MM.1S (cell line): ENCODE data around the gene EEF2.

Experiments used
- DNase-seq: peaks from one replicate; pipeline ENCODE4 v3.0.0-alpha.2; 2015
- H2AFZ ChIP-seq: fragments of 300-600 bp; sonication (generic); 2 replicates; pipeline ENCODE4 v1.6.0; 2016; ENCODE audit warnings: antibody characterized with exemption, low read length
- H3F3A ChIP-seq: fragments of 300-600 bp; sonication (generic); 2 replicates; pipeline ENCODE4 v1.6.1; 2016; ENCODE audit warnings: mild to moderate bottlenecking, antibody characterized with exemption, low read length, moderate library complexity, mixed read lengths; ENCODE audit not compliant: insufficient read depth
- H3K27ac ChIP-seq: fragments of 300-600 bp; sonication (generic); 2 replicates; pipeline ENCODE4 v1.5.1; 2016; ENCODE audit warnings: mild to moderate bottlenecking, low read length
- H3K27me3 ChIP-seq: fragments of 300-600 bp; sonication (generic); replicated peaks from 2 replicates; pipeline ENCODE4 v1.6.0; 2016; ENCODE audit warnings: low read length; ENCODE audit not compliant: insufficient read depth
- H3K36me3 ChIP-seq: fragments of 300-600 bp; sonication (generic); replicated peaks from 2 replicates; pipeline ENCODE4 v1.6.1; 2016; ENCODE audit warnings: mild to moderate bottlenecking, low read length, mixed read lengths; ENCODE audit not compliant: insufficient read depth
- H3K4me1 ChIP-seq: fragments of 300-600 bp; sonication (generic); 2 replicates; pipeline ENCODE4 v1.6.1; 2016; ENCODE audit warnings: low read length, mixed read lengths
- H3K4me2 ChIP-seq: fragments of 300-600 bp; sonication (generic); 2 replicates; pipeline ENCODE4 v1.6.0; 2016; ENCODE audit warnings: low read depth, low read length
- H3K4me3 ChIP-seq: fragments of 300-600 bp; sonication (generic); 2 replicates; pipeline ENCODE4 v1.5.1; 2016; ENCODE audit warnings: low read length, mixed read lengths
- H3K79me2 ChIP-seq: fragments of 300-600 bp; sonication (generic); 2 replicates; pipeline ENCODE4 v1.6.1; 2016; ENCODE audit warnings: mixed run types, low read length, mixed read lengths
- H3K9ac ChIP-seq: fragments of 300-600 bp; sonication (generic); 2 replicates; pipeline ENCODE4 v1.6.1; 2016; ENCODE audit warnings: low read length, mixed read lengths
- H3K9me2 ChIP-seq: fragments of 300-600 bp; sonication (generic); replicated peaks from 2 replicates; pipeline ENCODE4 v1.6.1; 2016; ENCODE audit warnings: mild to moderate bottlenecking, low read length, mixed read lengths; ENCODE audit not compliant: insufficient read depth
- H3K9me3 ChIP-seq: fragments of 300-600 bp; sonication (generic); replicated peaks from 2 replicates; pipeline ENCODE4 v1.6.1; 2016; ENCODE audit warnings: mild to moderate bottlenecking, low read length, mixed read lengths; ENCODE audit not compliant: insufficient read depth
- H4K20me1 ChIP-seq: fragments of 300-600 bp; sonication (generic); 2 replicates; pipeline ENCODE4 v1.6.1; 2016; ENCODE audit warnings: mild to moderate bottlenecking, low read length, moderate library complexity, mixed read lengths; ENCODE audit not compliant: insufficient read depth
- CTCF ChIP-seq: fragments of 300-600 bp; sonication (generic); IDR thresholded peaks from 2 replicates; pipeline ENCODE4 v1.5.1; 2016; ENCODE audit warnings: antibody characterized with exemption, low read length, mixed read lengths
- EZH2 ChIP-seq: fragments of 300-600 bp; sonication (generic); optimal IDR thresholded peaks from 2 replicates; pipeline ENCODE3; 2017; ENCODE audit warnings: low read depth, mild to moderate bottlenecking, antibody characterized with exemption, low read length, mixed read lengths
- EZH2phosphoT487 ChIP-seq: fragments of 300-600 bp; sonication (generic); IDR thresholded peaks from 2 replicates; pipeline ENCODE4 v1.6.1; 2018; ENCODE audit warnings: antibody characterized with exemption, low read length

The EEF2 gene

DNA sequence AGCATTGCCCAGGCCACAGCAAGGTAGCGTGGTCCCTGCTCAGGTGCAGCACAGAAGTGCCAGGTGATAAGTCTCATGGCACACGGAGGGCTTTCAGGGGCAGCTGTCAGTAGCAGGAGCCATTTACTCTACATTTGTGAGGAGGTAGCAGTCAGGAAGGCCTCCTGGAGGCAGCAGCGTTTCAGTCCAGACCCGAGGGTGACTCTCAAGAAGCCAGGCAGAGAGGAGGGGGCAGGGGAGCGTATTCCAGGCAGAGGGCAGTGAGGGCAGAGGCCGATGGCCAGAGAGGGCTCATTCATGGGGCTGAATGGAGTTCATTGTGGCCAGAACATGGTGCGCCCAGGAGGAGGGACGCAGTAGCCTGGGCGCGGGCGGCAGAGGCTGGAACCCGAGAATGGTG is 31.2 kb upstream of the EEF2 start:
- TF ChIP-seq EZH2phosphoT487 (no peak), EZH2 (no peak), CTCF (no peak)

GRCh38 chr19:4015705-4016402 is 30.6 kb upstream of the EEF2 start:
- H3K27ac ChIP-seq, result no peak overlapping the region
- no peaks in the 10 kb centered on the region for H3K4me1 ChIP-seq
- no peak for TF ChIP-seq CTCF
- no peak for TF ChIP-seq EZH2
- no peak for TF ChIP-seq EZH2phosphoT487
- no peak overlapping the region for H3K4me2 ChIP-seq
- no peak overlapping the region for H3K9ac ChIP-seq
- no peak overlapping the region for H2AFZ ChIP-seq
- no peaks in the 10 kb centered on the region for H3K9me2 ChIP-seq
- H3F3A ChIP-seq, result no peaks in the 10 kb centered on the region
- 0 out of 2 replicates have a peak, but pooled peaks cover 3% of the 10 kb centered on the region for H4K20me1 ChIP-seq
- peaks cover 93% of the 10 kb centered on the region for H3K79me2 ChIP-seq
- no peak for DNase-seq
- H3K36me3 ChIP-seq, result no peaks in the 10 kb centered on the region; the same call in 1 of the 2 replicates
- no peaks in the 10 kb centered on the region for H3K9me3 ChIP-seq
- no peaks in the 10 kb centered on the region for H3K27me3 ChIP-seq
- no peak overlapping the region for H3K4me3 ChIP-seq

More for the DNA sequence above, 31.2 kb upstream of the EEF2 start:
- H3K36me3 ChIP-seq, result no peaks in the 10 kb centered on the region; the same call in 1 of the 2 replicates
- H3K9me2 ChIP-seq, result no peaks in the 10 kb centered on the region
- H3K27ac ChIP-seq, result no peak overlapping the region
- no peaks in the 10 kb centered on the region for H3K9me3 ChIP-seq
- no peaks in the 10 kb centered on the region for H3F3A ChIP-seq
- no peak overlapping the region for H3K9ac ChIP-seq
- H3K4me3 ChIP-seq, result no peak overlapping the region
- H3K27me3 ChIP-seq, result no peaks in the 10 kb centered on the region
- peaks cover 93% of the 10 kb centered on the region for H3K79me2 ChIP-seq
- DNase-seq, result no peak
- H2AFZ ChIP-seq, result no peak overlapping the region
- H4K20me1 ChIP-seq, result 0 out of 2 replicates have a peak, but pooled peaks cover 3% of the 10 kb centered on the region
- no peaks in the 10 kb centered on the region for H3K4me1 ChIP-seq
- H3K4me2 ChIP-seq, result no peak overlapping the region

- H3K9me2 ChIP-seq, result no peaks in the 10 kb centered on the region
- H3K9me3 ChIP-seq, result no peaks in the 10 kb centered on the region
- no peak for TF ChIP-seq EZH2
- no peak for TF ChIP-seq CTCF
- no peak for TF ChIP-seq EZH2phosphoT487
- no peak overlapping the region for H3K4me2 ChIP-seq
- H3K79me2 ChIP-seq, result peaks cover 94% of the 10 kb centered on the region
- no peak overlapping the region for H3K4me3 ChIP-seq
- no peaks in the 10 kb centered on the region; the same call in 1 of the 2 replicates for H3K36me3 ChIP-seq
- H2AFZ ChIP-seq, result no peak overlapping the region
- no peak for DNase-seq
- no peaks in the 10 kb centered on the region for H3K4me1 ChIP-seq
- no peaks in the 10 kb centered on the region for H3K27me3 ChIP-seq
- no peak overlapping the region for H3K27ac ChIP-seq
- H4K20me1 ChIP-seq, result 0 out of 2 replicates have a peak, but pooled peaks cover 3% of the 10 kb centered on the region
- H3F3A ChIP-seq, result no peaks in the 10 kb centered on the region
- no peak overlapping the region for H3K9ac ChIP-seq
Measured at GRCh38 chr19:4014541-4015491, 29.6 kb upstream of the EEF2 start.
